ENCODE measurements around the gene GNAS-AS1.
"Not testable (repeated sequence)": the region's sequence is repeated elsewhere in the genome, so short reads cannot be mapped to it uniquely, and the experiment has no call there.

The GNAS-AS1 gene

DNA sequence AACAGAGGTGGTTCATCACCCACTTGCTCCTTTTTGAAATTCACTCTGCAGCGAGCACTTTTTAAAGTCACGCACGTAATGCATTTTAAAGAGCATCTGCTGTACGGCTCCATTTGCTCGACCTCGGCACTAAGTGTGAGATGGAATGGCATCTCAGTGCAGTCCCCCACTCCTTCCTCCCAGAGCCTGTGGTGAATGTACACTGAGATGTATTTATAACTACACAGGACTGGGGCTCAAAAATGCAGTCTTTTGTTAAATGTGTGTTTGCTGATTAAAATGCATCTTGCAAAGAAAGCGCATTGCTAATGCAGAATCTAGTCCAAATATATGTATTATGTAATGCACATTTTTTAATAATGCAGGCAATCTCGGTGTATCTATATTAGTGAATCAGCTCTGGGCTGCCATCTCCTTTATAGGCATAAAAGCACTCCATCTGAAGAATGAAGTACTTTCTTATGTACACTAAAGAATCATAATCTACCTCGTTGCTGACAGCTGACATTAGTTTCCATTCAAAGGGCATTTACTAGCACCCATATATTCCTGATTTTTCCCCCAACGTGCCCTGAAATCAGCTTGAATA lies 14.0 kb downstream of the GNAS-AS1 start:
- H3K4me3 ChIP-seq (ENCODE audit: low read depth, low read length): no peak overlapping the region
- TF ChIP-seq, protein P1, sequence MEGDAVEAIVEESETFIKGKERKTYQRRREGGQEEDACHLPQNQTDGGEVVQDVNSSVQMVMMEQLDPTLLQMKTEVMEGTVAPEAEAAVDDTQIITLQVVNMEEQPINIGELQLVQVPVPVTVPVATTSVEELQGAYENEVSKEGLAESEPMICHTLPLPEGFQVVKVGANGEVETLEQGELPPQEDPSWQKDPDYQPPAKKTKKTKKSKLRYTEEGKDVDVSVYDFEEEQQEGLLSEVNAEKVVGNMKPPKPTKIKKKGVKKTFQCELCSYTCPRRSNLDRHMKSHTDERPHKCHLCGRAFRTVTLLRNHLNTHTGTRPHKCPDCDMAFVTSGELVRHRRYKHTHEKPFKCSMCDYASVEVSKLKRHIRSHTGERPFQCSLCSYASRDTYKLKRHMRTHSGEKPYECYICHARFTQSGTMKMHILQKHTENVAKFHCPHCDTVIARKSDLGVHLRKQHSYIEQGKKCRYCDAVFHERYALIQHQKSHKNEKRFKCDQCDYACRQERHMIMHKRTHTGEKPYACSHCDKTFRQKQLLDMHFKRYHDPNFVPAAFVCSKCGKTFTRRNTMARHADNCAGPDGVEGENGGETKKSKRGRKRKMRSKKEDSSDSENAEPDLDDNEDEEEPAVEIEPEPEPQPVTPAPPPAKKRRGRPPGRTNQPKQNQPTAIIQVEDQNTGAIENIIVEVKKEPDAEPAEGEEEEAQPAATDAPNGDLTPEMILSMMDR (IDR thresholded peaks at IDR 0.05; ENCODE audit: borderline replicate concordance, insufficient read depth, low read depth, low read length): no peak

DNA sequence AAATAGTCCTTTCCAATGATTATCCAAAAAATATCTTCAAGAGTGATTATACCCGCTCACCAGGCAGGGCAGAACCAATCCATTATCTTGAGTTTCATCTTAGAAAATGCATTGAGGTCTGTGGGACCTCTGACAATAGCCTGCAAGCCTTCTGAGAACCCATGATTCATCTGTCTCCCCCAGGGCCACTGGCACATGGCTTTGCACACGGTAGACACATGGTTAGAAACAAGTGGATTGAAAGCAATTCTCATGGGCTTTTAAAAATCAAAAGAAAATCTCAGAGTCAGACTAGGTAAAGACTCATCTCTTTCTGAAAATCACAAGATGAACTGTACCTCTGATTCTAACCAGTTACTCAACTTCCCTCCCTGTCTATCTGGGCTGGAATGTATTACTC lies 15.5 kb downstream of the GNAS-AS1 start:
- H3K4me3 ChIP-seq (ENCODE audit: low read depth, low read length): no peak overlapping the region
- TF ChIP-seq, protein P1 (IDR thresholded peaks at IDR 0.05; ENCODE audit: borderline replicate concordance, insufficient read depth, low read depth, low read length): no peak

DNA sequence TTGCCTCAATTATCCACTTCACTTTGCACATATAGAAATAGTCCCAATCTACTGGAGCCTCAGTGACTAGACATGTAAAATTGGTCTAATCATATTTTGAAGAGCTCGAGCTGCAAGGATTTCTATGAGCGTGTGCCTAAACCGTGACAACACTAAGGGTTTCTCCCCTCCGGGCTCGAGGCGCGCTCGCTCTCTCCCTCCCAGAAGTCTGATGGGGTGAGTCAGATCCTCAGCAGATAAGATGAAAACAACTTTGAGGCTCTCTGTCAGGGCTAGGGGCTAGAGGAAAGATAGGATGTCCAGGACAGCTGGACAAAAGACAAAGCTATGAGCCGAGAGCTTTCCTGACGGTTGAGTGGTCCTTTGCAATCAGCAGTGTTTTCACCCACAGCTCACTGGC lies 16.8 kb downstream of the GNAS-AS1 start:
- TF ChIP-seq, protein P1 (IDR thresholded peaks at IDR 0.05; ENCODE audit: borderline replicate concordance, insufficient read depth, low read depth, low read length): no peak
- no peak overlapping the region for H3K4me3 ChIP-seq (ENCODE audit: low read depth, low read length)

DNA sequence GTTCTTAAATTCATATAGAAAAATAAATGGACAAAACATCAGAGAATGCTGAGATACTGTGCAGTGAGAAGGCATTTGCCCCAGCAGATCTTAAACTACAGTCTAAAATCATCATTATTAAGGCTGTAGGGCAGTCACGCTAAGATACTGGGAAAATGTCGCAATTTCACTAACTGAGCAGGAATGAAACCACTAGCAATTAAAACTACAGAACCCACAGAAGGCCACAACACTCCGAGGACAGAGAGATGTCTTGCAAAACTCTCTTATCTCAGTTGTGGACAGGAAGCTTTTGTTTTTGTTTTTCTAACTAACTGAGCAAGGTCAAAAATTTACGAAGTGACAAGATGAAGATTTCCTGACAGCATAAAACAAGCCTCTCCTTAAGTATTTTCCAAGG lies 18.2 kb downstream of the GNAS-AS1 start:
- H3K4me3 ChIP-seq (ENCODE audit: low read depth, low read length): no peak overlapping the region
- TF ChIP-seq, protein P1 (IDR thresholded peaks at IDR 0.05; ENCODE audit: borderline replicate concordance, insufficient read depth, low read depth, low read length): no peak

DNA sequence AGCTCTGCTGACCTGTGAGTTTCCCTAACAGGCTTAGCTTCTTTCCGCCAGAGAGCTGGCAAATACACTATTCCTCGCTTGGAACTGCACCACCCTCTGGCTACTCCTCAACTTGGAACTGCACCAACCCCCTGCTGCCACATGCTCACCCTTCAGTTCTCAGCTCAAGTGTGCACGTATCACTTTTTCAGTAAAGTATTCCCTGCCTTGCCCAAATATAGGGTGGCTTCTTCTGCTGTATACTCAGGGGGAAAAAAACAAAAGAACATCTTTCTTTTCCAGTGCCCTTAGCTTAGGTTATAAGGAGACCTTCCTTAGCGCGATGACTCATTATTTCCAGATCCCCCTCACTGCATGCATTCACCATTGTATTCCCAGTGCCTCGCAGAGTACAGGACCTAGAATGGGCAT lies 21.2 kb downstream of the GNAS-AS1 start:
- TF ChIP-seq, protein P1 (IDR thresholded peaks at IDR 0.05; ENCODE audit: borderline replicate concordance, insufficient read depth, low read depth, low read length): no peak
- H3K4me3 ChIP-seq (ENCODE audit: low read depth, low read length): no peak overlapping the region

DNA sequence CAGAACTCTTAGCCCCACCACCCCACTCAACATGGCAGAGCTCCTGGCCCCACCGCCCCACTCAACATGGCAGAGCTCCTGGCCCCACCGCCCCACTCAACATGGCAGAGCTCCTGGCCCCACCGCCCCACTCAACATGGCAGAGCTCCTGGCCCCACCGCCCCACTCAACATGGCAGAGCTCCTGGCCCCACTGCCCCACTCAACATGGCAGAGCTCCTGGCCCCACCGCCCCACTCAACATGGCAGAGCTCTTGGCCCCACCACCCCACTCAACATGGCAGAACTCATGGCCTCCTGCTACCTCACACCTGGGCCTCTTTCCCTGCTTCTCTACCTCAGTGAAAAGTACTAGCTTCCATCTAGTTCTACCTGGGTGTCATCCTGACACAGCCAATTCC lies 21.9 kb downstream of the GNAS-AS1 start:
- H3K4me3 ChIP-seq (ENCODE audit: low read depth, low read length): not testable (repeated sequence)

DNA sequence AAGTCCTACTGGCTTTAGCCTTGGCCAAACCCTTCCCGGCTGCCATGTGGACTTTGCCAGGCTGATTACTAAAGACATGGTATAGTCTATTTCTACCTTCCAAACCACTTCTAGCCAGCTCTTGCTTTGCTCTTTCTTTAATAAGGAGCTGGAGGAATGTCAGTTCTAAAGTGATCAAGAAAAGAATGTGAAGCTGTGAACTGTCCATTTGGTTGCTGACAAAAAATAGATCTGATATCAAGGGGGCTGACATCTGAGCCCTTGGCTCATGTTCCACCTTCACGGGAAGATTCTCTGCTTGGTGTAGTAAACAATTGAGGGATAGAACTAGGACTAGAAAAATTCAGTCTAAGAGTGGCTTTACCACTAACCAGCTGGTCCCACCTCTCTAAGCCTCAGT lies 22.6 kb downstream of the GNAS-AS1 start:
- TF ChIP-seq, protein P1 (IDR thresholded peaks at IDR 0.05; ENCODE audit: borderline replicate concordance, insufficient read depth, low read depth, low read length): no peak
- no peak overlapping the region for H3K4me3 ChIP-seq (ENCODE audit: low read depth, low read length)

DNA sequence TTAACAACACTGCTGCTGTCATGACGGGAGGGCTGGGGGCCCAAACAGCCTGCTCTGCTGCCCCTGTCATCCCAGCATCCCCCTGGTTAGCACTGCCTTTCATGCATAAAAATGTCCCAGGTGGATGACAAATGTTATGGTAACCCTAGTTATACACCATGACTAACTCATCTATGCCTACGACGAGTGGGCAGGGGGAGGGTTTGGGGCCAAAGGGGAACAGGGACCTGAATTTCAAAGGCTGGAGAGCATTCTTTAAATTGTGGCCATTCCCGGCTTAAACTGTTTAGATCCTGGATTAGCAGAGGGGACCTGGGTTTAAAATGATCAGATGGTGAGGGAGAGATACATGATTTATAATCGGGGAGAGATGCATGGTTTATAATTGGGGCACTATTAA lies 24.4 kb downstream of the GNAS-AS1 start:
- TF ChIP-seq, protein P1 (IDR thresholded peaks at IDR 0.05; ENCODE audit: borderline replicate concordance, insufficient read depth, low read depth, low read length): no peak
- no peak overlapping the region for H3K4me3 ChIP-seq (ENCODE audit: low read depth, low read length)

Data from GM12875 (cell line).